A549 (cell line): ENCODE measurements around the gene FUT3. TPM values are rescaled to one million over a fixed set of nuclear protein-coding genes. Genes with fewer than 3 reads are reported as not detected.

Source experiments
- ATAC-seq, 2 experiments: fragments of 200-7000 bp in 1 of 2; fragments of >200 bp in 1 of 2; cut with Nextera tagmentation in 1 of 2; cut with Tn5 transposase in 1 of 2; 3 replicates each; pipeline versions ENCODE4 v1.8.0 to v1.9.1; 2018 to 2020; ENCODE audit warnings: mild to moderate bottlenecking in 1 of 2, moderate library complexity in 1 of 2
- CTCF ChIA-PET: fragments of 300-600 bp; sonication (Branson Sonifier 250); formaldehyde crosslinking; extraction: SDS; loops from one replicate; lab custom pipeline; 2021; ENCODE audit warnings: antibody characterized with exemption, inconsistent platforms; lab: Yijun Ruan, JAX
- POLR2A ChIA-PET: fragments of 350-600 bp; formaldehyde crosslinking; extraction: SDS; loops from one replicate; lab custom pipeline; 2021; ENCODE audit warnings: antibody characterized with exemption, inconsistent platforms; lab: Yijun Ruan, JAX
- DNase-seq, 2 experiments: peaks; one replicate each; pipeline versions ENCODE4 v3.0.0 to v3.0.0-alpha.2; 2011 to 2016; ENCODE audit warnings: low read depth in 1 of 2, low spot score in 1 of 2
- FAIRE-seq: peaks from 2 replicates; lab custom pipeline; 2011; peaks lifted over from hg19 to GRCh38; lab: Jason Lieb, UNC
- H3K27ac ChIP-seq, 2 experiments: fragments of >200 bp; sonication (Bioruptor Twin); formaldehyde crosslinking; 3 replicates each; pipeline ENCODE4 v1.5.1; 2016 to 2017
- H3K4me1 ChIP-seq: fragments of >200 bp; sonication (Bioruptor Twin); formaldehyde crosslinking; 3 replicates; pipeline ENCODE4 v1.6.1; 2016
- H3K4me2 ChIP-seq: fragments of >200 bp; sonication (Bioruptor Twin); formaldehyde crosslinking; 3 replicates; pipeline ENCODE4 v1.6.1; 2016
- H3K4me3 ChIP-seq: fragments of >200 bp; sonication (Bioruptor Twin); formaldehyde crosslinking; 3 replicates; pipeline ENCODE4 v1.5.1; 2016
- H3K9me3 ChIP-seq: fragments of >200 bp; sonication (Bioruptor Twin); formaldehyde crosslinking; 3 replicates; pipeline ENCODE4 v1.6.1; 2016
- ATOH8 ChIP-seq: fragments of 250-450 bp; sonication (Bioruptor Pico); IDR thresholded peaks from 2 replicates; pipeline ENCODE4 v1.5.0; 2020; ENCODE audit warnings: low read depth, mild to moderate bottlenecking, moderate library complexity
- BCL3 ChIP-seq: fragments of >200 bp; sonication (Bioruptor Twin); formaldehyde crosslinking; IDR thresholded peaks from 3 replicates; pipeline ENCODE4 v1.6.1; 2016
- CHD4 ChIP-seq: fragments of 200-600 bp; sonication (generic); IDR thresholded peaks from 2 replicates; pipeline ENCODE4 v1.6.1; 2016; ENCODE audit warnings: antibody characterized with exemption, mild to moderate bottlenecking, borderline replicate concordance
- EHF ChIP-seq: fragments of 250-450 bp; sonication (Bioruptor Pico); IDR thresholded peaks from 2 replicates; pipeline ENCODE4 v1.5.0; 2020; ENCODE audit warnings: mild to moderate bottlenecking
- EHMT2 ChIP-seq: fragments of 200-600 bp; sonication (generic); IDR thresholded peaks from 2 replicates; pipeline ENCODE4 v1.6.1; 2016; ENCODE audit warnings: antibody characterized with exemption, low read depth, mild to moderate bottlenecking, moderate library complexity
- FOSB ChIP-seq: fragments of 250-450 bp; sonication (Bioruptor Pico); IDR thresholded peaks from 2 replicates; pipeline ENCODE4 v1.5.0; 2020; ENCODE audit warnings: mild to moderate bottlenecking, moderate library complexity
- FOSL2 ChIP-seq, 2 experiments: fragments of 450-650 bp in 1 of 2; fragments of >200 bp in 1 of 2; sonication (Bioruptor Twin) in 1 of 2; formaldehyde crosslinking; IDR thresholded peaks; 2 replicates each; pipeline versions ENCODE4 v1.5.0 to v1.6.1; 2016 to 2020; ENCODE audit warnings: mild to moderate bottlenecking in 1 of 2, moderate library complexity in 1 of 2
- JUN ChIP-seq, 2 experiments: fragments of >200 bp; sonication (Bioruptor Twin); formaldehyde crosslinking; IDR thresholded peaks; 2 replicates in 1 of 2; 3 replicates in 1 of 2; pipeline ENCODE4 v1.6.1; 2016 to 2017
- MAX ChIP-seq: IDR thresholded peaks from 2 replicates; pipeline ENCODE4 v1.6.1; 2012
- NFE2L2 ChIP-seq: fragments of 150-350 bp; conservative IDR thresholded peaks from 2 replicates; pipeline ENCODE4 v1.6.1; 2014; ENCODE audit warnings: low read length
- NR3C1 ChIP-seq: fragments of >200 bp; sonication (Bioruptor Twin); formaldehyde crosslinking; IDR thresholded peaks from 3 replicates; pipeline ENCODE4 v1.6.1; 2017
- PBX3 ChIP-seq: IDR thresholded peaks from 2 replicates; pipeline ENCODE4 v1.6.1; 2012
- RCOR1 ChIP-seq: fragments of 150-350 bp; IDR thresholded peaks from 2 replicates; pipeline ENCODE4 v1.6.1; 2014; ENCODE audit warnings: antibody characterized with exemption, low read length, low read depth
- RNF2 ChIP-seq: fragments of 200-600 bp; sonication (generic); IDR thresholded peaks from 2 replicates; pipeline ENCODE4 v1.6.1; 2016; ENCODE audit warnings: low read depth, mild to moderate bottlenecking, antibody characterized with exemption, moderate library complexity, borderline replicate concordance
- ZSCAN20 ChIP-seq: fragments of 250-450 bp; sonication (Bioruptor Pico); IDR thresholded peaks from 2 replicates; pipeline ENCODE4 v1.8.0; 2022; ENCODE audit warnings: mild to moderate bottlenecking, moderate library complexity
- WGBS: methylation state at CpG from one replicate; pipeline ENCODE4 v1.1.6; 2017; ENCODE audit errors: missing lambda C conversion rate; 5-methylcytosine and 5-hydroxymethylcytosine counted together
- polyA plus RNA-seq, 4 experiments: library from polyadenylated mRNA; depleted of rRNA in 3 of 4; stranded (reverse); fragments of >200 nt; fragmentation: RNase III in 1 of 4; extraction: RNeasy Plus Mini Kit Qiagen cat#74134 plus additional on column Dnase treatment in 1 of 4; gene quantifications; 2 replicates in 3 of 4; 3 replicates in 1 of 4; pipeline ENCODE4 v1.2.3, GENCODE V29; 2011 to 2017

Gene FUT3
- polyA plus RNA-seq, 2 of the 4 experiments (the other 2 are of a cell fraction), result 0.09 TPM

GRCh38 chr19:5893907-5894703, 42.9 kb upstream of the FUT3 start:
- TF ChIP-seq BCL3, result no peak
- no peak for TF ChIP-seq FOSL2 (IDR thresholded peaks at IDR 0.05)
- no peak for TF ChIP-seq FOSL2 (CRISPR knock-in tag; IDR thresholded peaks at IDR 0.05)
- TF ChIP-seq NFE2L2, result no peak
- TF ChIP-seq RNF2, result no peak
- Histone ChIP-seq H3K4me3 (no peak overlapping the region), H3K27ac (no peak overlapping the region), H3K4me2 (no peak overlapping the region), H3K9me3 (no peaks in the 10 kb centered on the region), H3K4me1 (0 out of 3 replicates have a peak, but pooled peaks cover 3% of the 10 kb centered on the region)
- WGBS, result 90% methylated on average over 11 of the region's 28 CpGs
- DNase-seq (no peak), ATAC-seq (no peak), FAIRE-seq (no peak)
- ChIA-PET POLR2A (interaction anchor here (0.9 to 1.5 kb wide), 2 partner anchors 10 to 66 kb away, joined by 3 read pairs; partner anchors contain the start of gene VMAC), CTCF (interaction anchor here (0.9 to 5.5 kb wide), 8 partner anchors 22 to 97 kb away, joined by 3 to 56 read pairs (median 6); partner anchors contain the start of gene NRTN)

- no peak for FAIRE-seq
- ATAC-seq, result no peak
- Histone ChIP-seq H3K4me3 (no peak overlapping the region), H3K27ac (no peak overlapping the region), H3K4me1 (0 out of 3 replicates have a peak, but pooled peaks cover 3% of the 10 kb centered on the region), H3K9me3 (no peaks in the 10 kb centered on the region), H3K4me2 (no peak overlapping the region)
- TF ChIP-seq EHMT2, result no peak
- TF ChIP-seq EHF, result no peak
- TF ChIP-seq ZSCAN20 (CRISPR knock-in tag), result no peak
- no peak for TF ChIP-seq ATOH8 (CRISPR knock-in tag)
- TF ChIP-seq RCOR1, result no peak
- no peak for TF ChIP-seq JUN (IDR thresholded peaks at IDR 0.05)
- DNase-seq, result no peak
- POLR2A ChIA-PET, result interaction anchor here (0.9 to 1.5 kb wide), 2 partner anchors 11 to 65 kb away, joined by 3 read pairs; partner anchors contain the start of gene VMAC
- whole genome bisulfite sequencing, result 85% methylated on average over 11 of the region's 13 CpGs
- CTCF ChIA-PET, result interaction anchor here (0.8 to 5.5 kb wide), 14 partner anchors 9 to 120 kb away, joined by 3 to 56 read pairs (median 4); partner anchors contain the start of genes NDUFA11 and NRTN
Observed at GRCh38 chr19:5893296-5893903, 42.2 kb upstream of the FUT3 start.

GRCh38 chr19:5892772-5893275, 41.6 kb upstream of the FUT3 start:
- 57% methylated on average over 7 of the region's 15 CpGs for WGBS
- peak in 1 of 2 experiments; percentile 6; a peak in 3 of 6 replicates for ATAC-seq

More at GRCh38 chr19:5892772-5893275, 41.6 kb upstream of the FUT3 start:
- no peaks in the 10 kb centered on the region for H3K9me3 ChIP-seq
- H3K4me3 ChIP-seq, result no peak overlapping the region
- H3K4me2 ChIP-seq, result no peak overlapping the region
- TF ChIP-seq FOSB (CRISPR knock-in tag) (no peak), NR3C1 (no peak), EHMT2 (no peak), CHD4 (no peak), MAX (0 out of 2 replicates have a peak, but pooled peaks have one; percentile 2), PBX3 (no peak)
- H3K4me1 ChIP-seq, result 0 out of 3 replicates have a peak, but pooled peaks cover 3% of the 10 kb centered on the region
- ChIA-PET CTCF (interaction anchor here (0.8 to 5.5 kb wide), 15 partner anchors 10 to 120 kb away, joined by 3 to 56 read pairs (median 4); partner anchors contain the start of genes NDUFA11 and NRTN), POLR2A (interaction anchor here (1.5 kb wide), 1 partner anchor 12 kb away, joined by 3 read pairs; the partner anchor contains the start of gene VMAC)
- no peak overlapping the region for H3K27ac ChIP-seq
- no peak for FAIRE-seq
- DNase-seq, result no peak
